ENCODE results near the gene MINDY2. TPM values are rescaled to one million over a fixed set of nuclear protein-coding genes. Genes with fewer than 3 reads are reported as not detected.

MINDY2 gene
- total and polyA plus RNA-seq, 10 of the 15 experiments (the other 5 are each of a cell fraction or from before 2014, with no cell fraction given), result 0.73 to 9.4 (median 3.3) TPM

GRCh38 chr15:58839485-58839884, 68.4 kb downstream of the MINDY2 start:
- Histone ChIP-seq H3K4me2 (ENCODE audit: control insufficient read depth, insufficient read depth) (no peak overlapping the region), H2AFZ (ENCODE audit: control insufficient read depth, low read depth, low read length) (no peak overlapping the region), H3K4me1 (ENCODE audit: control insufficient read depth, insufficient read depth, low read length) (peaks cover 23% of the 10 kb centered on the region), H3K9ac (ENCODE audit: control insufficient read depth, insufficient read depth, low read length) (no peak overlapping the region), H3K27ac (ENCODE audit: control insufficient read depth, insufficient read depth) (no peak overlapping the region), H3K27me3 (replicated peaks in 1 of 2; ENCODE audit: control insufficient read depth in 2 of 2, insufficient read depth in 2 of 2, low read length in 1 of 2) (no peaks in the 10 kb centered on the region), H4K20me1 (ENCODE audit: control insufficient read depth, insufficient read depth) (no peaks in the 10 kb centered on the region), H3K36me3 (ENCODE audit: control insufficient read depth in 2 of 2, insufficient read depth in 2 of 2, low read length in 1 of 2) (no peaks in the 10 kb centered on the region), H3K4me3 (no peak overlapping the region), H3K9me3 (replicated peaks; ENCODE audit: control insufficient read depth, insufficient read depth, low read length) (no peaks in the 10 kb centered on the region; the same call in 2 of the 3 replicates), H3K79me2 (ENCODE audit: control insufficient read depth, insufficient read depth, low read length) (no peaks in the 10 kb centered on the region)
- ChIA-PET POLR2A (no interaction called here), SMC1A (ENCODE audit: uncharacterized antibody, unreplicated experiment) (interaction anchor here (0.6 to 1.2 kb wide), 7 partner anchors 42 to 774 kb away, joined by 3 to 4 read pairs (median 3); no protein-coding TSS in a partner anchor), RAD21 (ENCODE audit: unreplicated experiment) (interaction anchor here (0.7 to 0.8 kb wide), 2 partner anchors 139 to 407 kb away, joined by 3 to 4 read pairs; no protein-coding TSS in a partner anchor), CTCF (interaction anchor here (0.6 to 1.5 kb wide), 15 partner anchors 9 to 690 kb away, joined by 3 to 10 read pairs (median 4); no protein-coding TSS in a partner anchor)
- in situ Hi-C loops (cut with MboI) (no loop called here), intact Hi-C loops (cut with micrococcal nuclease; ENCODE audit: unreplicated experiment) (no loop called here)
- TF ChIP-seq RAD21 (IDR thresholded peaks at IDR 0.05; ENCODE audit: insufficient read depth, low read depth, low read length) (peak; percentile 75), SMC3 (IDR thresholded peaks at IDR 0.05; ENCODE audit: borderline replicate concordance, low read length) (peak; percentile 34; the same call in 1 of the 2 replicates), CTCF (IDR thresholded peaks at IDR 0.05 in 2 of 3, conservative IDR thresholded peaks at IDR 0.05 in 1 of 3; ENCODE audit: control insufficient read depth in 2 of 3, extremely low read depth in 1 of 3, insufficient read depth in 1 of 3, low read depth in 3 of 3, low read length in 3 of 3) (peak; percentile 32 to 53 (median 41); a peak in 5 of 6 replicates), RAD51 (IDR thresholded peaks at IDR 0.05) (no peak)
- ATAC-seq, result peak; percentile 78
- no peak for DNase-seq (ENCODE audit: low read depth, low spot score)
- no peak for FAIRE-seq
- WGBS (ENCODE audit: insufficient coverage, insufficient replicate concordance, low lambda C conversion rate, missing lambda C conversion rate), result 74% methylated on average over 1 of the region's 1 CpG
- no TSS peak for BruUV-seq (replicated peaks)

All from GM12878 (cell line).